H1 (cell line): ENCODE measurements around the gene LRRC46. TPM values are rescaled to one million over a fixed set of nuclear protein-coding genes. Genes with fewer than 3 reads are reported as not detected.

Source experiments
- CTCF ChIA-PET: fragments of 300-600 bp; sonication (Branson Sonifier 250); formaldehyde crosslinking; loops from one replicate; lab custom pipeline; 2021; ENCODE audit not compliant: partially characterized antibody; lab: Charles Lee
- POLR2A ChIA-PET: fragments of 300-600 bp; sonication (Branson Sonifier 250); formaldehyde crosslinking; loops from one replicate; lab custom pipeline; 2021; ENCODE audit warnings: inconsistent platforms; ENCODE audit not compliant: partially characterized antibody; lab: Charles Lee
- DNase-seq, 2 experiments: peaks; one replicate each; pipeline versions ENCODE4 v3.0.0 to v3.0.0-alpha.2; 2010 to 2022; ENCODE audit warnings: low spot score in 2 of 2, low read depth in 1 of 2, mixed read lengths in 1 of 2
- FAIRE-seq: peaks from 2 replicates; lab custom pipeline; 2011; peaks lifted over from hg19 to GRCh38; lab: Jason Lieb, UNC
- H2AFZ ChIP-seq: 2 replicates; pipeline ENCODE4 v1.8.1; 2012; ENCODE audit warnings: low read length, inconsistent platforms
- H2AK5ac ChIP-seq: 2 replicates; pipeline ENCODE4 v1.6.1; 2013; ENCODE audit warnings: low read depth, low read length
- H2BK120ac ChIP-seq: replicated peaks from 2 replicates; pipeline ENCODE3; 2013; ENCODE audit warnings: low read depth, low read length, inconsistent platforms
- H2BK12ac ChIP-seq: 2 replicates; pipeline ENCODE4 v1.6.1; 2013; ENCODE audit warnings: low read depth, low read length
- H2BK15ac ChIP-seq: 2 replicates; pipeline ENCODE4 v1.6.1; 2013; ENCODE audit warnings: low read length
- H2BK20ac ChIP-seq: 2 replicates; pipeline ENCODE4 v1.6.1; 2013; ENCODE audit warnings: low read length
- H2BK5ac ChIP-seq: 2 replicates; pipeline ENCODE4 v1.6.1; 2013; ENCODE audit warnings: low read depth, low read length
- H3K14ac ChIP-seq: 2 replicates; pipeline ENCODE4 v1.6.1; 2013; ENCODE audit warnings: inconsistent platforms; ENCODE audit not compliant: insufficient read length
- H3K18ac ChIP-seq: 2 replicates; pipeline ENCODE4 v1.6.1; 2013; ENCODE audit warnings: low read length; ENCODE audit errors: extremely low read depth
- H3K23ac ChIP-seq: 2 replicates; pipeline ENCODE4 v1.6.1; 2013; ENCODE audit warnings: inconsistent platforms; ENCODE audit not compliant: insufficient read length
- H3K23me2 ChIP-seq: 2 replicates; pipeline ENCODE4 v1.6.1; 2013; ENCODE audit warnings: low read depth, low read length
- H3K27ac ChIP-seq: 2 replicates; pipeline ENCODE4 v1.6.1; 2011; ENCODE audit warnings: low read depth, low read length, inconsistent platforms
- H3K27me3 ChIP-seq, 4 experiments: replicated peaks in 1 of 4; 1 replicate in 1 of 4; 2 replicates in 3 of 4; pipeline versions ENCODE4 v1.6.1 to v1.8.1; 2011 to 2013; ENCODE audit warnings: low read length in 3 of 4, mild to moderate bottlenecking in 3 of 4, inconsistent platforms in 2 of 4, mixed read lengths in 2 of 4, moderate library complexity in 1 of 4; ENCODE audit not compliant: control insufficient read depth in 3 of 4, insufficient read depth in 3 of 4; ENCODE audit errors: extremely low read depth in 1 of 4
- H3K36me3 ChIP-seq, 4 experiments: 2 replicates each; pipeline versions ENCODE4 v1.6.1 to v1.8.1; 2011 to 2013; ENCODE audit warnings: mild to moderate bottlenecking in 4 of 4, low read length in 3 of 4, moderate library complexity in 2 of 4, control low read depth in 1 of 4, inconsistent platforms in 1 of 4; ENCODE audit not compliant: insufficient read depth in 4 of 4, control insufficient read depth in 2 of 4
- H3K4ac ChIP-seq: replicated peaks from 2 replicates; pipeline ENCODE3; 2013; ENCODE audit warnings: low read length, low read depth, mixed read lengths, inconsistent platforms; ENCODE audit not compliant: insufficient read length
- H3K4me1 ChIP-seq, 4 experiments: replicated peaks in 1 of 4; 1 replicate in 1 of 4; 2 replicates in 3 of 4; pipeline versions ENCODE4 v1.6.1 to v1.8.1; 2011 to 2013; ENCODE audit warnings: low read length in 3 of 4, inconsistent platforms in 2 of 4, mixed read lengths in 1 of 4; ENCODE audit not compliant: insufficient read depth in 4 of 4, control insufficient read depth in 3 of 4
- H3K4me2 ChIP-seq, 2 experiments: 2 replicates each; pipeline versions ENCODE4 v1.6.1 to v1.8.1; 2011 to 2013; ENCODE audit warnings: low read depth in 2 of 2, low read length in 2 of 2, control low read depth in 1 of 2, inconsistent platforms in 1 of 2, mild to moderate bottlenecking in 1 of 2; ENCODE audit not compliant: insufficient read depth in 1 of 2
- H3K4me3 ChIP-seq, 4 experiments: fragments of 200-600, 300-600 bp in 1 of 4; sonication (generic), shearing (Covaris generic), sonication (Bioruptor Twin) in 1 of 4; 2 replicates each; pipeline versions ENCODE4 v1.5.1 to v1.8.1; 2011 to 2016; ENCODE audit warnings: low read length in 4 of 4, low read depth in 3 of 4, control low read depth in 2 of 4, inconsistent platforms in 2 of 4, mild to moderate bottlenecking in 2 of 4, mixed read lengths in 1 of 4, moderate library complexity in 1 of 4; ENCODE audit not compliant: insufficient read depth in 2 of 4; ENCODE audit errors: extremely low read depth in 1 of 4
- H3K56ac ChIP-seq: replicated peaks from 2 replicates; pipeline ENCODE3; 2013; ENCODE audit warnings: low read depth, mild to moderate bottlenecking, mixed read lengths, low read length, inconsistent platforms; ENCODE audit not compliant: insufficient read length
- H3K79me1 ChIP-seq: 2 replicates; pipeline ENCODE4 v1.6.1; 2013; ENCODE audit warnings: low read depth, low read length, control low read depth
- H3K79me2 ChIP-seq, 2 experiments: 2 replicates each; pipeline versions ENCODE4 v1.6.1 to v1.8.1; 2012 to 2013; ENCODE audit warnings: low read length in 2 of 2, mild to moderate bottlenecking in 2 of 2, inconsistent platforms in 1 of 2; ENCODE audit not compliant: insufficient read depth in 2 of 2, control insufficient read depth in 1 of 2
- H3K9ac ChIP-seq, 4 experiments: replicated peaks in 1 of 4; 1 replicate in 1 of 4; 2 replicates in 3 of 4; pipeline versions ENCODE4 v1.6.1 to v1.8.1; 2011 to 2013; ENCODE audit warnings: low read depth in 3 of 4, low read length in 3 of 4, control low read depth in 2 of 4, mild to moderate bottlenecking in 2 of 4, moderate library complexity in 2 of 4, inconsistent platforms in 1 of 4; ENCODE audit errors: extremely low read depth in 1 of 4
- H3K9me3 ChIP-seq, 2 experiments: 2 replicates each; pipeline versions ENCODE4 v1.6.1 to v1.8.1; 2012 to 2013; ENCODE audit warnings: mild to moderate bottlenecking in 2 of 2, moderate library complexity in 2 of 2, control low read depth in 1 of 2, inconsistent platforms in 1 of 2, low read depth in 1 of 2, low read length in 1 of 2, mixed read lengths in 1 of 2; ENCODE audit not compliant: insufficient read depth in 2 of 2
- H4K20me1 ChIP-seq, 2 experiments: replicated peaks in 1 of 2; 2 replicates each; pipeline versions ENCODE3 to v1.8.1; 2011 to 2013; ENCODE audit warnings: inconsistent platforms in 2 of 2, low read length in 2 of 2, mild to moderate bottlenecking in 1 of 2; ENCODE audit not compliant: insufficient read depth in 2 of 2, control insufficient read depth in 1 of 2
- H4K5ac ChIP-seq: 2 replicates; pipeline ENCODE4 v1.6.1; 2013; ENCODE audit warnings: low read length, low read depth, mixed read lengths, inconsistent platforms; ENCODE audit not compliant: insufficient read length
- H4K8ac ChIP-seq: 2 replicates; pipeline ENCODE4 v1.8.0; 2013; ENCODE audit warnings: mild to moderate bottlenecking, moderate library complexity, low read length, inconsistent platforms; ENCODE audit not compliant: insufficient read depth; ENCODE audit errors: extremely low read depth
- H4K91ac ChIP-seq: replicated peaks from 2 replicates; pipeline ENCODE3; 2013; ENCODE audit warnings: low read length, mixed read lengths, inconsistent platforms; ENCODE audit not compliant: insufficient read length
- ASH2L ChIP-seq: fragments of 200-600, 300-600 bp; sonication (generic); IDR thresholded peaks from one replicate; pipeline ENCODE4 v1.7.1; 2017; ENCODE audit warnings: low read length
- TBP ChIP-seq: IDR thresholded peaks from 2 replicates; pipeline ENCODE4 v1.6.1; 2011; ENCODE audit warnings: low read depth, low read length, improper control_type of control experiment
- WGBS, 2 experiments: shearing (Covaris generic) in 1 of 2; methylation state at CpG; one replicate each; pipeline versions ENCODE4 v1.1.6 to v1.1.7; 2013 to 2015; ENCODE audit warnings: low lambda C conversion rate in 2 of 2, mixed read lengths in 2 of 2, inconsistent platforms in 1 of 2, low coverage in 1 of 2, missing lambda C conversion rate in 1 of 2; ENCODE audit not compliant: insufficient replicate concordance in 2 of 2, insufficient coverage in 1 of 2, insufficient read length in 1 of 2; ENCODE audit errors: extremely low coverage in 1 of 2, missing lambda C conversion rate in 1 of 2; 5-methylcytosine and 5-hydroxymethylcytosine counted together
- polyA plus RNA-seq, 7 experiments: library from polyadenylated mRNA; depleted of rRNA in 3 of 7; stranded (reverse) in 5 of 7; unstranded in 2 of 7; fragments of >200 nt in 5 of 7; fragments of 200-250 nt in 2 of 7; gene quantifications; 1 replicate in 5 of 7; 2 replicates in 1 of 7; 4 replicates in 1 of 7; pipeline versions ENCODE4 v1.2.1 to v1.2.3, GENCODE V29; 2011 to 2013; ENCODE audit warnings: missing spikeins in 2 of 7, mixed read lengths in 2 of 7
- total RNA-seq: library from RNA; stranded (reverse); fragmentation: NEBNext Ultra II Directional; extraction: Animal tissue kit (Norgen Biotek cat#: 25700); gene quantifications from 2 replicates; pipeline ENCODE4 v1.2.1, GENCODE V29; 2021

The LRRC46 gene
- total and polyA plus RNA-seq, 2 of the 8 experiments (the other 6 are each of a cell fraction or from before 2014, with no cell fraction given): 0.18 TPM; not detected in 1

DNA sequence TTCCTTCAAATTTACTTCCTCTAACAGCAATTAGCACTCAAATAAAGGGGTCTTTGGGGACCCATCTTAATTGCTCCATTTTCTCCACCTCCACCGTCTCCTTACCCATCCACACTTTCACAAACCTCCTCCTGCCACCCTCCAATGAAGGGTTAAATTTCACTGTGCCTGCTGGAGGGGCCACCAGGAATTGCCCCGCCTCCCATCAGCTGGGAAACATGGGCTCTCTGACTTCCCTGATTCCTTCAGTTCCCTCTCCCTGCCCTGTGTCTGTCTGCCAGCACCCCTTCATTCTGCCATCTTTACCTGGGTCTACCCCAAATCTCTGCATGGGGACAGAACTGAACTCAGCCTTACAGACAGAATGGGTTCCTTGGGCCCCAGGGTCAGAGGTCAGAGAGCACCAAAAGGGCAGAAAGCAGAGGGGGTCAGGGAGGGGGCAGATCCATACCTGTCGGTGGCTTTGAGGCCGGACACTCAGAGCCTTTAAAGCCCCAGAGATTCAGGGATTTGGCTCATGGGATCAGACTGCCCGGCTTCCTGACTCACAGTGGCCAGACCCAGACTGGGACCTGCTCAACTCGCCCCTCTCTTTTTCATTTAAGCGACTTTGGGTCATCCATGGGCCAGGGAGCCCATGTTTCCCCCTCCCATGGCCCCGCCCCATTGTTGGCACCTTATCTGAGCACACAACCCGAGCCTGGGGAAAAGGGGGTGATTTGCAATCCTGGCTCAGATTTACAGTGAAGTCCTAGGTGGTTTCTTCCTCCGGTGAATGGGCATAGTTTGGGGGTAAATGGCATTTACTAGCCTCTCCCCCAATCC lies 46.9 kb downstream of the LRRC46 start:
- Histone ChIP-seq H2BK5ac (no peak overlapping the region), H3K4me2 (no peak overlapping the region; a peak in 1 of 4 replicates), H4K20me1 (no peaks in the 10 kb centered on the region), H2BK15ac (no peak overlapping the region), H3K23me2 (no peaks in the 10 kb centered on the region), H3K4me1 (peaks cover 7 to 29% (median 16%) of the 10 kb centered on the region in 4 experiments), H3K79me1 (no peaks in the 10 kb centered on the region), H3K9me3 (no peaks in the 10 kb centered on the region), H3K4me3 (no peak overlapping the region), H2BK120ac (no peak overlapping the region), H3K18ac (peak overlapping the region; percentile 71; the same call in 1 of the 2 replicates), H3K27ac (no peak overlapping the region), H4K8ac (peak overlapping the region; percentile 47; the same call in 1 of the 2 replicates), H2BK20ac (no peak overlapping the region), H3K36me3 (no peaks in the 10 kb centered on the region), H3K27me3 (peaks cover 0 to 4% (median 2%) of the 10 kb centered on the region in 4 experiments; a peak in 2 of 7 replicates), H4K91ac (no peak overlapping the region), H3K14ac (no peak overlapping the region), H3K79me2 (no peaks in the 10 kb centered on the region)
- FAIRE-seq (no peak), DNase-seq (no peak)
- CTCF ChIA-PET: interaction anchor here (0.6 to 18.8 kb wide), 3 partner anchors 29 to 201 kb away, joined by 3 to 1206 read pairs (median 4); partner anchors contain the start of genes SCRN2 and SP6
- 72% methylated on average over 10 of the region's 10 CpGs; no CpG with 5 or more reads in 1 of the 2 experiments for WGBS, 2 experiments
- POLR2A ChIA-PET: interaction anchor here (1.2 to 1.4 kb wide), 3 partner anchors 17 to 31 kb away, joined by 3 to 7 read pairs (median 5); partner anchors contain the start of gene SP6
- TF ChIP-seq ASH2L (peak; percentile 5), TBP (no peak)
- TF ChIP-seq, all 59 proteins: peak for 1
- no peak overlapping the region for H3K4ac ChIP-seq
- no peak overlapping the region for H3K56ac ChIP-seq
- no peak overlapping the region for H2AFZ ChIP-seq
- no peak overlapping the region for H3K9ac ChIP-seq
- H4K5ac ChIP-seq: no peak overlapping the region
- no peak overlapping the region for H2BK12ac ChIP-seq
- H3K23ac ChIP-seq: no peak overlapping the region
- no peak overlapping the region for H2AK5ac ChIP-seq
